Adrenal gland (tissue), 12 donors: ENCODE results near the gene HIVEP1. TPM values are rescaled to one million over a fixed set of nuclear protein-coding genes. Genes with fewer than 3 reads are reported as not detected.

Experiments
- DNase-seq, 7 donors: peaks; one replicate each; pipeline ENCODE4 v3.0.0-alpha.2; 2019 to 2020
- H3K27ac ChIP-seq, 5 donors: fragments of 200-600 bp; sonication (generic) in 4 of 5; 1 replicate in 3 of 5; 2 replicates in 2 of 5; pipeline versions ENCODE4 v1.5.1 to v1.8.0; 2016 to 2020; ENCODE audit warnings: mild to moderate bottlenecking in 1 of 5
- H3K27me3 ChIP-seq: fragments of 200-600 bp; 2 replicates; pipeline ENCODE4 v1.8.0; 2021
- H3K36me3 ChIP-seq, 2 donors: fragments of 200-600 bp; replicated peaks in 1 of 2; 1 replicate in 1 of 2; 2 replicates in 1 of 2; pipeline versions ENCODE4 v1.5.1 to v1.8.0; 2018 to 2022
- H3K4me1 ChIP-seq, 2 donors: fragments of 200-600 bp; replicated peaks in 1 of 2; 1 replicate in 1 of 2; 2 replicates in 1 of 2; pipeline versions ENCODE4 v1.5.1 to v1.8.0; 2018 to 2021
- H3K4me3 ChIP-seq, 4 donors: fragments of 200-600 bp; sonication (generic) in 3 of 4; one replicate each; pipeline ENCODE4 v1.5.1; 2016 to 2018
- H3K9me3 ChIP-seq, 3 donors: fragments of 200-600 bp; sonication (generic) in 1 of 3; replicated peaks in 1 of 3; 1 replicate in 2 of 3; 2 replicates in 1 of 3; pipeline versions ENCODE4 v1.5.1 to v1.8.0; 2016 to 2021
- POLR2A ChIP-seq, 2 donors: fragments of 450-650 bp; IDR thresholded peaks; one replicate each; pipeline ENCODE4 v1.6.1; 2017; ENCODE audit warnings: antibody characterized with exemption in 2 of 2, mild to moderate bottlenecking in 2 of 2, moderate library complexity in 1 of 2
- WGBS, 4 donors: extraction: QIAGEN DNeasy Blood & Tissue Kit in 2 of 4; methylation state at CpG; one replicate each; pipeline versions ENCODE4 v1.1.5 to v1.1.7; 2013 to 2017; 5-methylcytosine and 5-hydroxymethylcytosine counted together
- intact Hi-C, 2 donors: fragments of 100-400 bp; cut with DNase I; formaldehyde crosslinking; loops; one replicate each; pipeline versions ENCODE4 v1.14.1 to v1.15.0; 2022 to 2023
- polyA plus RNA-seq, 3 donors: library from polyadenylated mRNA; stranded (reverse); fragments of 200-250 nt in 2 of 3; fragments of 350-450 nt in 1 of 3; fragmentation: Illumina TruSeq in 1 of 3; extraction: RNeasy Lipid Tissue Mini Kit (QIAGEN cat#74804) in 1 of 3; gene quantifications; one replicate each; pipeline ENCODE4 v1.2.3, GENCODE V29; 2013 to 2014
- total RNA-seq, 9 donors: library from RNA; depleted of rRNA in 4 of 9; stranded (reverse); fragments of >200 nt in 4 of 9; fragments of 120-200 nt in 1 of 9; fragmentation: NEBNext Ultra II Directional in 1 of 9; extraction: Animal tissue kit (Norgen Biotek cat#: 25700) in 1 of 9; gene quantifications; one replicate each; pipeline versions ENCODE4 v1.1.0 to v1.2.4, GENCODE V29; 2013 to 2023
- TF ChIP-seq, protein P1 (sequence below), 6 experiments: fragments of 450-650 bp in 4 of 6; fragments of 200-600 bp in 2 of 6; sonication (generic) in 1 of 6; IDR thresholded peaks; 1 replicate in 5 of 6; 2 replicates in 1 of 6; pipeline versions ENCODE4 v1.5.1 to v1.8.0; 2016 to 2021; ENCODE audit warnings: antibody characterized with exemption in 6 of 6, mild to moderate bottlenecking in 2 of 6, moderate library complexity in 1 of 6
- donor health status: healthy with polysubstance abuse.
- donor health status: Bipolar disorder and iron deficiency.
- donor health status: DM: yes; HTN: yes; CAD: no.
- donor health status: DM: no; HTN: no; CAD: no.
- donor health status: DM: no; HTN: no; CAD: no.
- donor health status: DM: yes; HTN: yes; CAD: no.

Gene HIVEP1
- total and polyA plus RNA-seq, 12 donors: 3.6 to 22.3 (median 11.9) TPM

DNA sequence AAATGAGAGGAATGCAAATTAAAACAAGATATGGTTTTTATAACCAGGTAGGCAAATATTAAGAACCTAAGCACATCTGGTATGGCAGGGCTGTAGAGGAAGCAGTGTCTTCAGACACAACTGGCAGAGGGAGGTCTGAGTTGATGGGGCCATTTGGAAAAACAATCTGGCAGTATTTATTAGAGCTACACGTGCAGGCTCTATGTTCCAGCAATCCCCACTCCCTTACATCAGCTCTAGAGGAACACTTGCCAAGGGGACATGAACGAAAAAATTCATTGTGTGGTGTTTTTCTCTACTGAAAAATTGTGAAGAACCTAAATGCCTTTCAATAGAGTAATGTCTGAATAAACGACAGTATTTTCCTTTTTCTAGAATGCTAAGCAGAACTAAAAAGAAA, 166.4 kb downstream of the HIVEP1 start:
- H3K36me3 ChIP-seq: no peaks in the 10 kb centered on the region
- no peak for TF ChIP-seq POLR2A (IDR thresholded peaks at IDR 0.05)
- TF ChIP-seq, protein P1, sequence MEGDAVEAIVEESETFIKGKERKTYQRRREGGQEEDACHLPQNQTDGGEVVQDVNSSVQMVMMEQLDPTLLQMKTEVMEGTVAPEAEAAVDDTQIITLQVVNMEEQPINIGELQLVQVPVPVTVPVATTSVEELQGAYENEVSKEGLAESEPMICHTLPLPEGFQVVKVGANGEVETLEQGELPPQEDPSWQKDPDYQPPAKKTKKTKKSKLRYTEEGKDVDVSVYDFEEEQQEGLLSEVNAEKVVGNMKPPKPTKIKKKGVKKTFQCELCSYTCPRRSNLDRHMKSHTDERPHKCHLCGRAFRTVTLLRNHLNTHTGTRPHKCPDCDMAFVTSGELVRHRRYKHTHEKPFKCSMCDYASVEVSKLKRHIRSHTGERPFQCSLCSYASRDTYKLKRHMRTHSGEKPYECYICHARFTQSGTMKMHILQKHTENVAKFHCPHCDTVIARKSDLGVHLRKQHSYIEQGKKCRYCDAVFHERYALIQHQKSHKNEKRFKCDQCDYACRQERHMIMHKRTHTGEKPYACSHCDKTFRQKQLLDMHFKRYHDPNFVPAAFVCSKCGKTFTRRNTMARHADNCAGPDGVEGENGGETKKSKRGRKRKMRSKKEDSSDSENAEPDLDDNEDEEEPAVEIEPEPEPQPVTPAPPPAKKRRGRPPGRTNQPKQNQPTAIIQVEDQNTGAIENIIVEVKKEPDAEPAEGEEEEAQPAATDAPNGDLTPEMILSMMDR (IDR thresholded peaks at IDR 0.05): no peak
- 53 to 69% (median 64%) methylated on average over 3 of the region's 3 CpGs for WGBS, 4 donors
- H3K4me3 ChIP-seq: no peak overlapping the region
- DNase-seq: no peak
- no peaks in the 10 kb centered on the region for H3K9me3 ChIP-seq
- H3K4me1 ChIP-seq: no peaks in the 10 kb centered on the region
- intact Hi-C loops: no loop called here
- H3K27ac ChIP-seq: no peak overlapping the region
- no peaks in the 10 kb centered on the region for H3K27me3 ChIP-seq

DNA sequence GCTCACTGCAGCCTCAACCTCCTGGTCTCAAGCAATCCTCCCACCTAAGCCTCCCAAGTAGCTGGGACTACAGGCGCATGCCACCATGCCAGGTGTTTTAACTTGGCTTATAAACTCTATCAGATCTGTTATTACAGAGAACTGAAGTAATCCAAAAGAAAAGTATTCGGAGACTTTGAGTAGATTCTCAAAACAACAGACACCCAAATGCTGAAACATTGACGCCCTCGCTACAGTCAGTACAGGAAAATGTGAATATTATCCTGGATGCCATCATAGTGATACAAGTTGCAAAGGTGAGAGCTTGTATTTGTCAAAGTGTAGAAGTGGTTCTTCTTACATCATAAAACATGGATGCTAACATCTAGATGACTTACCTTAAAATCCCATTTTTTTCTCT, 169.4 kb downstream of the HIVEP1 start:
- TF ChIP-seq POLR2A (IDR thresholded peaks at IDR 0.05): no peak
- TF ChIP-seq, protein P1 (IDR thresholded peaks at IDR 0.05): no peak
- H3K4me3 ChIP-seq: no peak overlapping the region
- H3K27ac ChIP-seq: no peak overlapping the region
- WGBS, 4 donors: 92 to 100% (median 95%) methylated on average over 4 of the region's 4 CpGs
- no peak for DNase-seq
- H3K4me1 ChIP-seq: no peaks in the 10 kb centered on the region
- no peaks in the 10 kb centered on the region for H3K36me3 ChIP-seq
- no peaks in the 10 kb centered on the region for H3K9me3 ChIP-seq
- H3K27me3 ChIP-seq: no peaks in the 10 kb centered on the region
- intact Hi-C loops: no loop called here

DNA sequence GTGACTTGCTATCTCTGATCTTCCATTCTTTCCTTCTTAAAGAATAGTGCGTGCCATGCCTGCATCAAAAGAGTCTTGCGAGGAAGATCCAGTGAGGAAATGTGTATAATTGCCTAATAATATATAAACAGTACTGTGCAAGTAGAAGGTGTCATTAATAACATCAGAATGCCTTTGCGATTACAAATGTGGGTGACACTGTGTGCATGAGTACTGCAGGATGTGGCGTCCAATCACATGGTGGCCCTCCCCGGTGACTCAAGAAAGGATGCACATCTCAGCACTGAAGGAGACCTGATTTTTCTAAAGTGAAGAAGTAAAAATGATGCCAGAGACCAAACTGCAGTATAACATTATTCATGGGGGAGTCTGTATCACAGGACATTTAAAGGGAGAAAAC, 170.6 kb downstream of the HIVEP1 start:
- TF ChIP-seq, protein P1 (IDR thresholded peaks at IDR 0.05): no peak
- TF ChIP-seq POLR2A (IDR thresholded peaks at IDR 0.05): no peak
- no peak for DNase-seq
- Histone ChIP-seq H3K9me3 (no peaks in the 10 kb centered on the region), H3K4me1 (no peaks in the 10 kb centered on the region), H3K4me3 (no peak overlapping the region), H3K27ac (no peak overlapping the region), H3K27me3 (no peaks in the 10 kb centered on the region), H3K36me3 (no peaks in the 10 kb centered on the region)
- WGBS, 4 donors: 83 to 94% (median 90%) methylated on average over 5 of the region's 5 CpGs
- intact Hi-C loops: no loop called here

DNA sequence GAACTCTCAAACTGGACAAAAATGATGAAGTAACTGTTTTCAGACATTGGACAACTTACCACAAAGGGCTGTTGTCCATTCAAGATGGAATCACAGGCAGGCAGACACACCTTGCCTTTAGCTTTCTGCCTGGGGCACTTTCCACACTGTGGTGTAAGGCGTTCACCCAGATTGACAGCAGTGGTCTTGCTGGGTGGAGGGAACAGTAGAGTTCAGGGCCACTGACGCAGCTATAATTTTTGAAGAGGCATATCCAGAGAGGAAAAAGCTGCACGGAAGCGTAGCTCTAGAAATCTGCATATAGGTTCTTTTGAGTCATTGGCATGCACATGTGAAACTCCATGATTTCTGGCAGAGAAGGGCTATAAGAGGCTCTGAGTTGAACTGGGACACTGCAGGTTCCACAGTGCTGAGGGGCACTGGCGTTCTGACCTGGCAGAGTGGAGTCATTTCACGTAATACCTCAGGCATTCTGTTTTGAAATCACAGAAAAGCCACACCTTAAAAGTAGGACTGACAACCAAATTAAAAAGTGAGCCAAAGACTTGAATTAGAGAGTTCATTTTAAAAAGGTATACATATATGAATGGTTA, 173.1 kb downstream of the HIVEP1 start:
- H3K27me3 ChIP-seq: no peaks in the 10 kb centered on the region
- 86 to 91% (median 90%) methylated on average over 6 of the region's 6 CpGs for WGBS, 4 donors
- no peak for TF ChIP-seq POLR2A (IDR thresholded peaks at IDR 0.05)
- TF ChIP-seq, protein P1 (IDR thresholded peaks at IDR 0.05): no peak
- H3K36me3 ChIP-seq: no peaks in the 10 kb centered on the region
- no peaks in the 10 kb centered on the region for H3K9me3 ChIP-seq
- no peaks in the 10 kb centered on the region for H3K4me1 ChIP-seq
- intact Hi-C loops: no loop called here
- DNase-seq: no peak
- H3K4me3 ChIP-seq: no peak overlapping the region
- no peak overlapping the region for H3K27ac ChIP-seq
